Thymus (tissue), 11 donors: ENCODE results near the gene FLT4. TPM values are rescaled to one million over a fixed set of nuclear protein-coding genes. Genes with fewer than 3 reads are reported as not detected.

Experiments
- DNase-seq, 9 donors: peaks; one replicate each; pipeline ENCODE4 v3.0.0-alpha.2; 2013; ENCODE audit warnings: low spot score in 9 of 9, low read depth in 6 of 9, missing footprints in 1 of 9
- H3K27ac ChIP-seq, 2 donors: one replicate each; pipeline ENCODE4 v1.5.1; 2013; ENCODE audit warnings: control low read depth in 1 of 2, low read depth in 1 of 2, low read length in 1 of 2, mild to moderate bottlenecking in 1 of 2, moderate library complexity in 1 of 2
- H3K27me3 ChIP-seq, 2 donors: one replicate each; pipeline ENCODE4 v1.5.1; 2013; ENCODE audit warnings: low read length in 1 of 2; ENCODE audit not compliant: control insufficient read depth in 2 of 2, insufficient read depth in 1 of 2
- H3K36me3 ChIP-seq, 2 donors: one replicate each; pipeline ENCODE4 v1.5.1; 2013; ENCODE audit warnings: low read length in 1 of 2, mild to moderate bottlenecking in 1 of 2, moderate library complexity in 1 of 2; ENCODE audit not compliant: control insufficient read depth in 2 of 2, insufficient read depth in 2 of 2
- H3K4me1 ChIP-seq, 2 donors: one replicate each; pipeline ENCODE4 v1.5.1; 2013; ENCODE audit warnings: low read length in 2 of 2; ENCODE audit not compliant: control insufficient read depth in 2 of 2, insufficient read depth in 2 of 2
- H3K4me3 ChIP-seq, 2 donors: one replicate each; pipeline ENCODE4 v1.5.1; 2013; ENCODE audit warnings: low read length in 2 of 2, control low read depth in 1 of 2, mild to moderate bottlenecking in 1 of 2
- H3K9me3 ChIP-seq, 2 donors: one replicate each; pipeline ENCODE4 v1.5.1; 2013; ENCODE audit warnings: low read length in 1 of 2, mild to moderate bottlenecking in 1 of 2; ENCODE audit not compliant: control insufficient read depth in 2 of 2, insufficient read depth in 1 of 2
- WGBS: extraction: QIAGEN DNeasy Blood & Tissue Kit; methylation state at CpG from one replicate; pipeline ENCODE4 v1.1.7; 2013; 5-methylcytosine and 5-hydroxymethylcytosine counted together
- polyA plus RNA-seq: library from polyadenylated mRNA; stranded (reverse); fragments of 200-250 nt; gene quantifications from one replicate; pipeline ENCODE4 v1.2.3, GENCODE V29; 2013
- total RNA-seq: library from RNA; stranded (reverse); fragments of 120-200 nt; gene quantifications from one replicate; pipeline ENCODE4 v1.2.4, GENCODE V29; 2013
- donor health status: healthy.

The FLT4 gene
- total and polyA plus RNA-seq, 2 donors: 1.0 to 3.4 TPM

DNA sequence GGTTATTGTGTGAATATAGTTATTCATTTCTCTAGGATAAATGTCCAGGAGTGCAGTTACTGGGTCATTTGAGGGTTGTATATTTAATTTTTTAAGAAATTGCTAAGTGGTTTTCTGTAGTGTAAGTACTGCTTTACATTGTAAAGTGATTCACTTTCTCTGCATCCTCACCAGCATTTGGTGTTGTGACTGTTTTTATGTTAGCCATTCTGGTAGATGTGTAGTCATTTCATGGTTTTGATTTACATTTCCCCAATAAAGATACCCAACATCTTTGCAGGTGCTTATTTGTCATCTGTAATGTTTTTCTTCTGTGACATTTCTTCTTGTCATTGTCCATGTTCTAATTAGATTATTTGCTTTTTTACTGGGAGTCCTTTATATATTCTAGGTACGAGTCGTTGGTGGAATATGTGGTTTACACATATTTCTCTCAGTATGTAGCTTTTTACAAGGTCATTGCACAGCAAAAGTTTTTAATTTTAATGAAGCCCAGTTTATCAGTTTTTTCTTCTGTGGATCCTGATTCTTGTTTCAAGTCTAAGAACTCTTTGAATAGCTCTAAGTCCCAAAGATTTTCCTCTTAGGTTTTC is 92.1 kb downstream of the FLT4 start:
- peaks cover 28 to 47% of the 10 kb centered on the region in 2 donors for H3K36me3 ChIP-seq
- H3K4me1 ChIP-seq: peaks cover 0 to 9% of the 10 kb centered on the region in 2 donors
- 96% methylated on average over 2 of the region's 2 CpGs for WGBS

GRCh38 chr5:180555168-180555921 is 94.1 kb downstream of the FLT4 start:
- H3K36me3 ChIP-seq: peaks cover 36 to 52% of the 10 kb centered on the region in 2 donors
- WGBS: 98% methylated on average over 7 of the region's 7 CpGs
- DNase-seq: no peak
- no peak overlapping the region for H3K4me3 ChIP-seq
- H3K27me3 ChIP-seq: no peaks in the 10 kb centered on the region
- H3K27ac ChIP-seq: no peak overlapping the region
- H3K9me3 ChIP-seq: no peaks in the 10 kb centered on the region
- H3K4me1 ChIP-seq: no peaks in the 10 kb centered on the region

More for the DNA sequence above, 92.1 kb downstream of the FLT4 start:
- H3K4me3 ChIP-seq: no peak overlapping the region
- no peaks in the 10 kb centered on the region for H3K27me3 ChIP-seq
- DNase-seq: no peak
- H3K9me3 ChIP-seq: no peaks in the 10 kb centered on the region
- H3K27ac ChIP-seq: no peak overlapping the region

- Histone ChIP-seq H3K36me3 (peaks cover 41 to 55% of the 10 kb centered on the region in 2 donors), H3K4me1 (no peaks in the 10 kb centered on the region), H3K27me3 (no peaks in the 10 kb centered on the region), H3K9me3 (no peaks in the 10 kb centered on the region), H3K27ac (no peak overlapping the region), H3K4me3 (no peak overlapping the region)
- no peak for DNase-seq
- 98% methylated on average over 3 of the region's 3 CpGs for WGBS
Measured at GRCh38 chr5:180553530-180553929, 95.9 kb downstream of the FLT4 start.

Other genes starting within 250 kb of the FLT4 start
- gene CNOT6, start 155.2 kb downstream of the FLT4 start, total RNA-seq: 12.5 TPM
- gene CNOT6, start 155.2 kb downstream of the FLT4 start, polyA plus RNA-seq: 14.2 TPM
- 3.8 TPM for gene SCGB3A1, start 58.1 kb downstream of the FLT4 start, total RNA-seq
- gene SCGB3A1, start 58.1 kb downstream of the FLT4 start, polyA plus RNA-seq: 2.1 TPM
- gene OR2Y1, start 90.5 kb upstream of the FLT4 start, total RNA-seq: not detected
- gene OR2Y1, start 90.5 kb upstream of the FLT4 start, polyA plus RNA-seq: not detected
- 53.4 TPM for gene MGAT1, start 153.2 kb upstream of the FLT4 start, total RNA-seq
- gene MGAT1, start 153.2 kb upstream of the FLT4 start, polyA plus RNA-seq: 129 TPM
- 41.1 TPM for gene ZFP62, start 211.7 kb upstream of the FLT4 start, total RNA-seq
- gene ZFP62, start 211.7 kb upstream of the FLT4 start, polyA plus RNA-seq: 48.6 TPM
- gene BTNL8, start 249.6 kb upstream of the FLT4 start, total RNA-seq: 0.24 TPM
- 0.46 TPM for gene BTNL8, start 249.6 kb upstream of the FLT4 start, polyA plus RNA-seq